GM12878 (cell line): ENCODE results near the gene LRCH4. TPM values are rescaled to one million over a fixed set of nuclear protein-coding genes. Genes with fewer than 3 reads are reported as not detected.

Source experiments
- EGR1 ChIP-seq, 2 experiments: IDR thresholded peaks; 1 replicate in 1 of 2; 2 replicates in 1 of 2; pipeline ENCODE4 v1.6.1; 2011 to 2012; ENCODE audit warnings: low read depth in 2 of 2, low read length in 2 of 2, borderline replicate concordance in 1 of 2, mild to moderate bottlenecking in 1 of 2, moderate library complexity in 1 of 2
- GABPA ChIP-seq: IDR thresholded peaks from 2 replicates; pipeline ENCODE4 v1.6.1; 2014; ENCODE audit warnings: antibody characterized with exemption, low read depth, mild to moderate bottlenecking, inconsistent platforms
- GATAD2B ChIP-seq: fragments of 450-650 bp; conservative IDR thresholded peaks from 2 replicates; pipeline ENCODE4 v1.6.1; 2017; ENCODE audit warnings: low read depth, mild to moderate bottlenecking, moderate library complexity
- HDGF ChIP-seq: fragments of 450-650 bp; IDR thresholded peaks from 2 replicates; pipeline ENCODE4 v1.6.1; 2016; ENCODE audit warnings: antibody characterized with exemption
- IRF3 ChIP-seq: fragments of 450-650 bp; IDR thresholded peaks from 2 replicates; pipeline ENCODE4 v1.6.1; 2014; ENCODE audit warnings: mild to moderate bottlenecking
- KLF5 ChIP-seq: fragments of 450-650 bp; IDR thresholded peaks from 2 replicates; pipeline ENCODE4 v1.6.1; 2014; ENCODE audit warnings: mild to moderate bottlenecking; ENCODE audit not compliant: partially characterized antibody
- LARP7 ChIP-seq: fragments of 450-650 bp; IDR thresholded peaks from 2 replicates; pipeline ENCODE4 v1.6.1; 2017; ENCODE audit warnings: mild to moderate bottlenecking
- MEF2B ChIP-seq: fragments of 450-650 bp; IDR thresholded peaks from 2 replicates; pipeline ENCODE4 v1.6.1; 2018; ENCODE audit warnings: mild to moderate bottlenecking, moderate library complexity; ENCODE audit not compliant: partially characterized antibody, poor library complexity, severe bottlenecking
- MYC ChIP-seq: IDR thresholded peaks from 2 replicates; pipeline ENCODE4 v1.6.1; 2011; ENCODE audit warnings: mild to moderate bottlenecking, low read length, moderate library complexity, inconsistent platforms; ENCODE audit not compliant: insufficient read depth, insufficient replicate concordance, insufficient read length, severe bottlenecking
- RCOR1 ChIP-seq: conservative IDR thresholded peaks from 2 replicates; pipeline ENCODE4 v1.6.1; 2012; ENCODE audit warnings: low read depth, low read length, improper control_type of control experiment
- SP1 ChIP-seq: IDR thresholded peaks from one replicate; pipeline ENCODE4 v1.6.1; 2011; ENCODE audit warnings: low read depth, low read length
- SUZ12 ChIP-seq: fragments of 200-600 bp; sonication (generic); IDR thresholded peaks from one replicate; pipeline ENCODE4 v1.6.1; 2018; ENCODE audit warnings: antibody characterized with exemption, mild to moderate bottlenecking; ENCODE audit not compliant: unreplicated experiment
- TBL1XR1 ChIP-seq: IDR thresholded peaks from 2 replicates; pipeline ENCODE4 v1.6.1; 2012; ENCODE audit warnings: low read depth, low read length, improper control_type of control experiment
- WRNIP1 ChIP-seq: IDR thresholded peaks from 2 replicates; pipeline ENCODE4 v1.6.1; 2011; ENCODE audit warnings: low read depth, low read length, improper control_type of control experiment, borderline replicate concordance
- ZNF217 ChIP-seq: fragments of 450-650 bp; IDR thresholded peaks from 2 replicates; pipeline ENCODE4 v1.6.1; 2017; ENCODE audit warnings: antibody characterized with exemption, mild to moderate bottlenecking
- polyA plus RNA-seq, 11 experiments: library from polyadenylated mRNA; depleted of rRNA in 4 of 11; unstranded in 6 of 11; stranded (reverse) in 5 of 11; fragments of >200 nt; fragmentation: Nextera tagmentation in 4 of 11; fragmentation: Illumina TruSeq in 1 of 11; extraction: Ambion mirVana in 4 of 11; extraction: Trizol in 1 of 11; gene quantifications; 1 replicate in 1 of 11; 2 replicates in 10 of 11; pipeline versions ENCODE4 v1.2.1 to v1.2.3, GENCODE V29; 2011 to 2016; ENCODE audit warnings: inconsistent platforms in 2 of 11, missing spikeins in 2 of 11, low read depth in 1 of 11
- total RNA-seq, 4 experiments: library from RNA; depleted of rRNA in 3 of 4; stranded (reverse); fragments of >200 nt in 3 of 4; fragmentation: Illumina TruSeq in 1 of 4; extraction: Trizol in 1 of 4; gene quantifications; 2 replicates each; pipeline versions ENCODE4 v1.2.1 to v1.2.3, GENCODE V29; 2013 to 2021
- TF ChIP-seq, protein P1 (sequence below): IDR thresholded peaks from 2 replicates; pipeline ENCODE4 v1.6.1; 2012; ENCODE audit warnings: low read depth, low read length, improper control_type of control experiment
- TF ChIP-seq, protein P2 (sequence below): IDR thresholded peaks from 2 replicates; pipeline ENCODE4 v1.6.1; 2012; ENCODE audit warnings: low read depth, low read length, improper control_type of control experiment
- TF ChIP-seq, protein P3 (sequence below): fragments of 150-350 bp; IDR thresholded peaks from 2 replicates; pipeline ENCODE4 v1.6.1; 2016; ENCODE audit warnings: low read depth, low read length
- TF ChIP-seq, protein P4 (sequence below): fragments of 450-650 bp; IDR thresholded peaks from 2 replicates; pipeline ENCODE4 v1.6.1; 2016; ENCODE audit warnings: mild to moderate bottlenecking, moderate library complexity, borderline replicate concordance

LRCH4 gene
- total and polyA plus RNA-seq, 10 of the 15 experiments (the other 5 are each of a cell fraction or from before 2014, with no cell fraction given) = 0.58 to 96.7 (median 28.4) TPM

GRCh38 chr7:100545360-100546128 is 40.4 kb downstream of the LRCH4 start (continued):
- no peak for TF ChIP-seq WRNIP1
- no peak for TF ChIP-seq EGR1 (IDR thresholded peaks at IDR 0.05; ENCODE audit: borderline replicate concordance in 1 of 2, low read depth in 2 of 2, low read length in 2 of 2)
- no peak for TF ChIP-seq GABPA
- TF ChIP-seq RCOR1 = no peak
- peak; percentile 10 for TF ChIP-seq MEF2B
- TF ChIP-seq, protein P1, sequence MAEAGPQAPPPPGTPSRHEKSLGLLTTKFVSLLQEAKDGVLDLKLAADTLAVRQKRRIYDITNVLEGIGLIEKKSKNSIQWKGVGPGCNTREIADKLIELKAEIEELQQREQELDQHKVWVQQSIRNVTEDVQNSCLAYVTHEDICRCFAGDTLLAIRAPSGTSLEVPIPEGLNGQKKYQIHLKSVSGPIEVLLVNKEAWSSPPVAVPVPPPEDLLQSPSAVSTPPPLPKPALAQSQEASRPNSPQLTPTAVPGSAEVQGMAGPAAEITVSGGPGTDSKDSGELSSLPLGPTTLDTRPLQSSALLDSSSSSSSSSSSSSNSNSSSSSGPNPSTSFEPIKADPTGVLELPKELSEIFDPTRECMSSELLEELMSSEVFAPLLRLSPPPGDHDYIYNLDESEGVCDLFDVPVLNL = no peak
- TF ChIP-seq TBL1XR1 = peak; percentile 60; the same call in 1 of the 2 replicates
- no peak for TF ChIP-seq SUZ12
- no peak for TF ChIP-seq ZNF217
- no peak for TF ChIP-seq HDGF
- TF ChIP-seq LARP7 = no peak
- TF ChIP-seq, protein P2, sequence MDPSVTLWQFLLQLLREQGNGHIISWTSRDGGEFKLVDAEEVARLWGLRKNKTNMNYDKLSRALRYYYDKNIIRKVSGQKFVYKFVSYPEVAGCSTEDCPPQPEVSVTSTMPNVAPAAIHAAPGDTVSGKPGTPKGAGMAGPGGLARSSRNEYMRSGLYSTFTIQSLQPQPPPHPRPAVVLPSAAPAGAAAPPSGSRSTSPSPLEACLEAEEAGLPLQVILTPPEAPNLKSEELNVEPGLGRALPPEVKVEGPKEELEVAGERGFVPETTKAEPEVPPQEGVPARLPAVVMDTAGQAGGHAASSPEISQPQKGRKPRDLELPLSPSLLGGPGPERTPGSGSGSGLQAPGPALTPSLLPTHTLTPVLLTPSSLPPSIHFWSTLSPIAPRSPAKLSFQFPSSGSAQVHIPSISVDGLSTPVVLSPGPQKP = no peak
- 0 out of 2 replicates have a peak, but pooled peaks have one; percentile 33 for TF ChIP-seq GATAD2B
- no peak for TF ChIP-seq MYC
- TF ChIP-seq, protein P3, sequence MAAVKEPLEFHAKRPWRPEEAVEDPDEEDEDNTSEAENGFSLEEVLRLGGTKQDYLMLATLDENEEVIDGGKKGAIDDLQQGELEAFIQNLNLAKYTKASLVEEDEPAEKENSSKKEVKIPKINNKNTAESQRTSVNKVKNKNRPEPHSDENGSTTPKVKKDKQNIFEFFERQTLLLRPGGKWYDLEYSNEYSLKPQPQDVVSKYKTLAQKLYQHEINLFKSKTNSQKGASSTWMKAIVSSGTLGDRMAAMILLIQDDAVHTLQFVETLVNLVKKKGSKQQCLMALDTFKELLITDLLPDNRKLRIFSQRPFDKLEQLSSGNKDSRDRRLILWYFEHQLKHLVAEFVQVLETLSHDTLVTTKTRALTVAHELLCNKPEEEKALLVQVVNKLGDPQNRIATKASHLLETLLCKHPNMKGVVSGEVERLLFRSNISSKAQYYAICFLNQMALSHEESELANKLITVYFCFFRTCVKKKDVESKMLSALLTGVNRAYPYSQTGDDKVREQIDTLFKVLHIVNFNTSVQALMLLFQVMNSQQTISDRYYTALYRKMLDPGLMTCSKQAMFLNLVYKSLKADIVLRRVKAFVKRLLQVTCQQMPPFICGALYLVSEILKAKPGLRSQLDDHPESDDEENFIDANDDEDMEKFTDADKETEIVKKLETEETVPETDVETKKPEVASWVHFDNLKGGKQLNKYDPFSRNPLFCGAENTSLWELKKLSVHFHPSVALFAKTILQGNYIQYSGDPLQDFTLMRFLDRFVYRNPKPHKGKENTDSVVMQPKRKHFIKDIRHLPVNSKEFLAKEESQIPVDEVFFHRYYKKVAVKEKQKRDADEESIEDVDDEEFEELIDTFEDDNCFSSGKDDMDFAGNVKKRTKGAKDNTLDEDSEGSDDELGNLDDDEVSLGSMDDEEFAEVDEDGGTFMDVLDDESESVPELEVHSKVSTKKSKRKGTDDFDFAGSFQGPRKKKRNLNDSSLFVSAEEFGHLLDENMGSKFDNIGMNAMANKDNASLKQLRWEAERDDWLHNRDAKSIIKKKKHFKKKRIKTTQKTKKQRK = no peak
- TF ChIP-seq KLF5 = no peak
- TF ChIP-seq IRF3 = no peak
- TF ChIP-seq SP1 = peak; percentile 45
- TF ChIP-seq, protein P4, sequence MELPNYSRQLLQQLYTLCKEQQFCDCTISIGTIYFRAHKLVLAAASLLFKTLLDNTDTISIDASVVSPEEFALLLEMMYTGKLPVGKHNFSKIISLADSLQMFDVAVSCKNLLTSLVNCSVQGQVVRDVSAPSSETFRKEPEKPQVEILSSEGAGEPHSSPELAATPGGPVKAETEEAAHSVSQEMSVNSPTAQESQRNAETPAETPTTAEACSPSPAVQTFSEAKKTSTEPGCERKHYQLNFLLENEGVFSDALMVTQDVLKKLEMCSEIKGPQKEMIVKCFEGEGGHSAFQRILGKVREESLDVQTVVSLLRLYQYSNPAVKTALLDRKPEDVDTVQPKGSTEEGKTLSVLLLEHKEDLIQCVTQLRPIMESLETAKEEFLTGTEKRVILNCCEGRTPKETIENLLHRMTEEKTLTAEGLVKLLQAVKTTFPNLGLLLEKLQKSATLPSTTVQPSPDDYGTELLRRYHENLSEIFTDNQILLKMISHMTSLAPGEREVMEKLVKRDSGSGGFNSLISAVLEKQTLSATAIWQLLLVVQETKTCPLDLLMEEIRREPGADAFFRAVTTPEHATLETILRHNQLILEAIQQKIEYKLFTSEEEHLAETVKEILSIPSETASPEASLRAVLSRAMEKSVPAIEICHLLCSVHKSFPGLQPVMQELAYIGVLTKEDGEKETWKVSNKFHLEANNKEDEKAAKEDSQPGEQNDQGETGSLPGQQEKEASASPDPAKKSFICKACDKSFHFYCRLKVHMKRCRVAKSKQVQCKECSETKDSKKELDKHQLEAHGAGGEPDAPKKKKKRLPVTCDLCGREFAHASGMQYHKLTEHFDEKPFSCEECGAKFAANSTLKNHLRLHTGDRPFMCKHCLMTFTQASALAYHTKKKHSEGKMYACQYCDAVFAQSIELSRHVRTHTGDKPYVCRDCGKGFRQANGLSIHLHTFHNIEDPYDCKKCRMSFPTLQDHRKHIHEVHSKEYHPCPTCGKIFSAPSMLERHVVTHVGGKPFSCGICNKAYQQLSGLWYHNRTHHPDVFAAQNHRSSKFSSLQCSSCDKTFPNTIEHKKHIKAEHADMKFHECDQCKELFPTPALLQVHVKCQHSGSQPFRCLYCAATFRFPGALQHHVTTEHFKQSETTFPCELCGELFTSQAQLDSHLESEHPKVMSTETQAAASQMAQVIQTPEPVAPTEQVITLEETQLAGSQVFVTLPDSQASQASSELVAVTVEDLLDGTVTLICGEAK = no peak
